Progenitor cell of endocrine pancreas (in vitro differentiated cells): ENCODE measurements around the gene MAGEL2. TPM values are rescaled to one million over a fixed set of nuclear protein-coding genes. Genes with fewer than 3 reads are reported as not detected.

Experiments
- DNase-seq: peaks from one replicate; pipeline ENCODE4 v3.0.0; 2021; ENCODE audit warnings: low spot score; ENCODE audit not compliant: unreplicated experiment
- H3K27ac Mint-ChIP-seq: 2 replicates; pipeline ENCODE4 v1.8.0; 2021; ENCODE audit warnings: mild to moderate bottlenecking, moderate library complexity, mixed read lengths
- H3K27me3 Mint-ChIP-seq: 2 replicates; pipeline ENCODE4 v1.8.0; 2021; ENCODE audit warnings: mixed read lengths
- H3K36me3 Mint-ChIP-seq: 2 replicates; pipeline ENCODE4 v1.8.0; 2022; ENCODE audit warnings: mixed read lengths; ENCODE audit not compliant: insufficient read depth
- H3K4me1 Mint-ChIP-seq: 2 replicates; pipeline ENCODE4 v1.8.0; 2021; ENCODE audit warnings: low read depth, mixed read lengths
- H3K4me3 Mint-ChIP-seq: 2 replicates; pipeline ENCODE4 v1.8.0; 2021; ENCODE audit warnings: low read depth, mild to moderate bottlenecking, moderate library complexity, mixed read lengths
- H3K9me3 Mint-ChIP-seq: 2 replicates; pipeline ENCODE4 v1.8.0; 2021; ENCODE audit warnings: low read depth, mixed read lengths
- total RNA-seq: library from RNA; stranded (reverse); gene quantifications from 2 replicates; pipeline ENCODE4 v1.2.1, GENCODE V29; 2021
- TF ChIP-seq, protein P1 (sequence below): fragments of 200-600 bp; sonication (generic); IDR thresholded peaks from one replicate; pipeline ENCODE4 v1.5.0; 2021; ENCODE audit warnings: antibody characterized with exemption, mild to moderate bottlenecking; ENCODE audit not compliant: unreplicated experiment

Gene MAGEL2
- total RNA-seq, 1 donor from 2014 or later: 16.1 TPM

GRCh38 chr15:23687143-23687470 is 39.4 kb upstream of the MAGEL2 start, which contains the start of gene NDN:
Gene NDN, minus strand, starts transcription at chr15:23687305. Its CDS starts 88 bp downstream, at chr15:23687217.
- H3K4me3 Mint-ChIP-seq: peak within 1 kb of the TSS; percentile 76
- no peaks in the 10 kb centered on the region for H3K27me3 Mint-ChIP-seq
- H3K9me3 Mint-ChIP-seq: peaks cover 11% of the 10 kb centered on the region
- H3K36me3 Mint-ChIP-seq: peaks cover 3% of the 10 kb centered on the region
- peak; percentile 51 for DNase-seq
- TF ChIP-seq, protein P1, sequence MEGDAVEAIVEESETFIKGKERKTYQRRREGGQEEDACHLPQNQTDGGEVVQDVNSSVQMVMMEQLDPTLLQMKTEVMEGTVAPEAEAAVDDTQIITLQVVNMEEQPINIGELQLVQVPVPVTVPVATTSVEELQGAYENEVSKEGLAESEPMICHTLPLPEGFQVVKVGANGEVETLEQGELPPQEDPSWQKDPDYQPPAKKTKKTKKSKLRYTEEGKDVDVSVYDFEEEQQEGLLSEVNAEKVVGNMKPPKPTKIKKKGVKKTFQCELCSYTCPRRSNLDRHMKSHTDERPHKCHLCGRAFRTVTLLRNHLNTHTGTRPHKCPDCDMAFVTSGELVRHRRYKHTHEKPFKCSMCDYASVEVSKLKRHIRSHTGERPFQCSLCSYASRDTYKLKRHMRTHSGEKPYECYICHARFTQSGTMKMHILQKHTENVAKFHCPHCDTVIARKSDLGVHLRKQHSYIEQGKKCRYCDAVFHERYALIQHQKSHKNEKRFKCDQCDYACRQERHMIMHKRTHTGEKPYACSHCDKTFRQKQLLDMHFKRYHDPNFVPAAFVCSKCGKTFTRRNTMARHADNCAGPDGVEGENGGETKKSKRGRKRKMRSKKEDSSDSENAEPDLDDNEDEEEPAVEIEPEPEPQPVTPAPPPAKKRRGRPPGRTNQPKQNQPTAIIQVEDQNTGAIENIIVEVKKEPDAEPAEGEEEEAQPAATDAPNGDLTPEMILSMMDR: no peak
- peaks cover 13% of the 10 kb centered on the region for H3K4me1 Mint-ChIP-seq
- no peak within 1 kb of the TSS for H3K27ac Mint-ChIP-seq

DNA sequence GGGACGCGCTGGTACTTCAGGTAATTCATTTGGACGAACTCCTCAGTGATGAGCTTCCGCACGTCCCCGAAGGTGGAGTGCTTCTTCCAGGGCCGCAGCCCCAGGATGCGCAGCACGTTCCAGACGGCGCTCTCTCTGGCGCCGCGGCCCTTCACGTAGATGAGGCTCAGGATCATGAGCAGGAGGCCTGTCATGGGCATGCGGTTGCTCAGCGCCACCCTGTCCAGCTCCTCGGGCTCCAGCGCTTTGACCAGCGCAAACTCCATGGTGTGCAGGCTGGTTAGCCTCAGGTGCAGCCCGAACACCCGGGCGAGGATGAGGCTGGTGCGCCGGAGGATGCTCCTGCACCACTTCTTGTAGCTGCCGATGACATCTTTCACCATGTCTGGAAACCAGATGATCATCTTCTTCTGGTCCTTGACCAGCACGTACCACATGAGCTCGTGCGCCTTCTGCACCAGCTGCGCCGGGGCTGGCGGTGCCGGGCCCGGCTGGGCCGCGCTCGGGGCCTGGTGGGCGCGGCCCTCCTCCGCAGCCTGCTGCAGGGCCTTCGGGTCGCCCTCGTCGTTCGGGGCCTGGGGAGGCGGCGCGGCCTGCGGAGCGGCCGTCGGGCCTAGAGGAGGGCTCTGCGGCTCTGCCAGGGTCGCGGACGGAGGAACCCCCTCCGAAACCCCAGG is 38.9 kb upstream of the MAGEL2 start:
- H3K27me3 Mint-ChIP-seq: no peaks in the 10 kb centered on the region
- TF ChIP-seq, protein P1: no peak
- peak overlapping the region; percentile 76 for H3K4me3 Mint-ChIP-seq
- no peak overlapping the region for H3K27ac Mint-ChIP-seq
- DNase-seq: peak; percentile 11
- peaks cover 3% of the 10 kb centered on the region for H3K36me3 Mint-ChIP-seq
- H3K9me3 Mint-ChIP-seq: peaks cover 11% of the 10 kb centered on the region
- H3K4me1 Mint-ChIP-seq: peaks cover 13% of the 10 kb centered on the region

- H3K27me3 Mint-ChIP-seq: no peaks in the 10 kb centered on the region
Observed at GRCh38 chr15:23671481-23671880, 23.8 kb upstream of the MAGEL2 start.

GRCh38 chr15:23670970-23671369 is 23.3 kb upstream of the MAGEL2 start:
- no peak for DNase-seq
- H3K9me3 Mint-ChIP-seq: no peaks in the 10 kb centered on the region
- no peak overlapping the region for H3K4me3 Mint-ChIP-seq

More at GRCh38 chr15:23671481-23671880, 23.8 kb upstream of the MAGEL2 start:
- Mint-ChIP-seq H3K9me3 (no peaks in the 10 kb centered on the region), H3K36me3 (no peaks in the 10 kb centered on the region), H3K27ac (no peak overlapping the region), H3K4me1 (no peaks in the 10 kb centered on the region), H3K4me3 (no peak overlapping the region)
- DNase-seq: no peak
- TF ChIP-seq, protein P1: no peak

DNA sequence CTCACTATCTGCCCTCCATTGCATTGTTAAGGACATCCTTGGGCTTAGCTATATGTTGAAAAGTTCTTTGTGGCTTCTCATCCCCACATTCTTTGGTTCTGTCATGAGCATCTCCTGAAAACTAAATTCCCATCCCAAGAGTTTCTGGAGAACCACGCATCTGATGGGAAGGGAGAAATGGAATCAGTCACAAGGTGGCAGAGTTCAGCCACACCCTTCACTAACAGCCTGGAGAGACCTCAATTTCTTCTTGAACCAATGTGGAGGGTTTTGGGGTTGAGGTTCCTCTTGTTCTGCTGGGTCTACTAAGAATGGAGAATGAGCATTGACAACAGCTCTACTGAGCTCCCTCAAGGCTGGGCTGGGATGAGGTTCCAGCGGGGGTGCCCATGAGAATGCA is 15.6 kb upstream of the MAGEL2 start:
- DNase-seq: no peak
- TF ChIP-seq, protein P1: no peak
- no peaks in the 10 kb centered on the region for H3K27me3 Mint-ChIP-seq
- H3K27ac Mint-ChIP-seq: no peak overlapping the region
- peaks cover 5% of the 10 kb centered on the region for H3K9me3 Mint-ChIP-seq
- no peak overlapping the region for H3K4me3 Mint-ChIP-seq
- no peaks in the 10 kb centered on the region for H3K4me1 Mint-ChIP-seq
- H3K36me3 Mint-ChIP-seq: no peaks in the 10 kb centered on the region

More at GRCh38 chr15:23670970-23671369, 23.3 kb upstream of the MAGEL2 start:
- H3K27ac Mint-ChIP-seq: no peak overlapping the region
- no peaks in the 10 kb centered on the region for H3K4me1 Mint-ChIP-seq
- TF ChIP-seq, protein P1: no peak
- no peaks in the 10 kb centered on the region for H3K27me3 Mint-ChIP-seq
- H3K36me3 Mint-ChIP-seq: no peaks in the 10 kb centered on the region
